Activated T-helper 1 cell treated with anti-CD3 and anti-CD28 coated beads, Interleukin-2, amount 50 U/mL, for 16 hours (primary cell): Measurements from ENCODE around the gene DLGAP1.
"Not testable (repeated sequence)": the region's sequence is repeated elsewhere in the genome, so short reads cannot be mapped to it uniquely, and the experiment has no call there.

ENCODE experiments used
- DNase-seq, 2 donors: peaks; one replicate each; pipeline ENCODE4 v3.0.0-alpha.2; 2020; ENCODE audit warnings: low read depth in 1 of 2, low spot score in 1 of 2

Gene DLGAP1

DNA sequence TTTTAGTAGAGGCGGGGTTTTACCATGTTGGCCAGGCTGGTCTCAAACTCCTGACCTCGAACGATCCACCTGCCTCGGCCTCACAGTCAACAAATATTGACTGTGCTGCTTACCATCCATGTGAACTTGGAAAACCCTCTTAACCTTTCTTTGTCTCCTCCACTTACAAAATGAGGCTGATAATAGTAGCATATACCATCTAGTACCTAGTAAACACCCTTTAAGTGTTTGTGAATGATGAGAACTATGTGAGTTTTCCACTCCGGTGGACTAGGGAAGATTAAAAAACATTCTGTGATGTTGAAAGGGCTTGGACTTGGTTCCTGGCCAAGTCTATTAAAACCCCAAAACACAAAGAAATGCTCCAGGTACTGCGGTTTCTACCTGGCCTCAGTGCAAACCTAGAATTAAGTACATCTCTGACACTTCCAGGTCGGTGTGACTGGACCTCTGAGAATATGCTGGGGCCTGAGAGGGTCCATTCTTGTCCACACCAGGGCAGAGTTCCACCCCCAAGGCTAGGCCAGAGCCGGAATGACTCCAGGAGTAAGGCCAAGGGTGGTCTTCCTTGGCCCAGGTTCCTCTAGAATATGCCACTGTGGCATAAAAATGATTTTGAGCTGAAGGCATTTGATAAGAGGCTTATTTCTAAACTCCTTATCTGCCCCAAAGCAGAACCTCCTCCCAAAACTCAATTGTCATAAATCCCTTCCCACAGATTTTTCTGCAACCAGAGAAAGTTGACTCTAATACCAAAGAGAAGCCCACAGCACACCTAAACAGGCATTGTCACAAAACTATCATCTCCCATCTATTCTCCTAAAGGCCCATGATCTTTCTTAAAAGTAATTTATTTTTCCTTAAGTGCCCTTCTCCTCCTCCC, 787.6 kb downstream of the DLGAP1 start:
- DNase-seq = no peak

DNA sequence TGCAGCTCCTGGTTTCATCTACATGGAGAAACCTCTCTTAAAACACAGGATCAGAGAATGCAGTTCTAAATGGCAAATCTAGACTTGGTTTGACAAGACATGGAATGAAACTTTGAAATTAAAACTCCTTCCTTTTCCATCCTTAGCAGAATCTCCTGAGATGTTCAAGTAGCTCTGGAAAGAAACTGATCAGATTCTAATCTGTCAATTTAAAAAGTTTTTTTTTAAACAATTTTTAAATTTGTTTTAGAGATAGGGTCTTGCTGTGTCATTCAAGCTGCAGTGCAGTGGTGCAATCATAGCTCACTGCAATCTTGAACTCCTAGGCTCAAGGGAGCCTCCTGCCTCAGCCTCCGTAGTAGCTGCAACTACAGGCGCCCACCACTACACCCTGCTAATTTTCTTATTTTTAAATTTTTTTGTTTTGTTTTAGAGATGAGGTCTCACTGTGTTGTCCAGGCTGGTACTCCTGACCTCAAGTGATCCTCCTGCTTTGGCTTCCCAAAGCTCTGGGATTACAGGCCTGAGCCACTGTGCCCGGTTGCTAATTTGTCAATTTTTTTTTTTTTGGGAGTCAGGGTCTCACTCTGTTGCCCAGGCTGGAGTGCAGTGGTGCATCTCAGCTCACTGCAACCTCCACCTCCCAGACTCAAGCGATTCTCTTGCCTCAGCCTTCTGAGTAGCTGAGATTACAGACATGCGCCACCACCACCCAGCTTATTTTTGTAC, 788.4 kb downstream of the DLGAP1 start:
- DNase-seq = no peak

DNA sequence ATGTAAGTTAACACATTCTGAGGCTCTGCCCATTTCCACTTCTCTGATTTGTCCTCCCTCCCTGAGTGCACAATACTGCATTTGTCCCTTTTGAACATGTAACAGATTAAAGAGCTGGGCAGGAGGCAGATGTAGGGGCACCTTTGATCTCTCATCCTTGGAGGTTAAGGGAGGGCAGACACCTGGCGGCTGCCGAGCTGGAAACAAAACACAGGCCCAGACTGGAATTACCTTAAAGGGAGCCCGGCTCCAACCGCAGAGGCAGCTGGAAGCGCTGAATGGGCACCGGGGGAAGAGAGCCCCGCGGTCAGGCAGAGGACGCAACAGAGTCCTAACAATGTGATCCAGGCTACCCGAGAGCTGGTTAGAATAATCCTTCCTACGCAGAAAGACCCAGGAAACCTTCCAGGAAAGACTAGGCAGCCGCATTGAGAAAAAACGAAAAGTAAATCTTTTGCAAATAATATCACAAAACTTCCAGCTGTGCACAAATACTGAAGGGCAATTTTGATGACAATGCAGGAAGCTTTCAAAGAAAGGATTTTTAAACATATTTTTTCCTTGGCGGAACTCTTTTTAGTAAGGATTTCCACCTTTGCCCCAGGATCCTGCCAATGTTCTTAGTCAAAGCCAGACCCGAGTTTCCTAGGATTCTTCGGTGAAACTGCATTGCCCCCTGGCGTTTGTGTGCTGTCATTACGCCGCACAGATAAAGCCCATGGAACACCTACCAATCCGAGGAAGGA, 789.2 kb downstream of the DLGAP1 start:
- DNase-seq = peak; percentile 43 to 56

DNA sequence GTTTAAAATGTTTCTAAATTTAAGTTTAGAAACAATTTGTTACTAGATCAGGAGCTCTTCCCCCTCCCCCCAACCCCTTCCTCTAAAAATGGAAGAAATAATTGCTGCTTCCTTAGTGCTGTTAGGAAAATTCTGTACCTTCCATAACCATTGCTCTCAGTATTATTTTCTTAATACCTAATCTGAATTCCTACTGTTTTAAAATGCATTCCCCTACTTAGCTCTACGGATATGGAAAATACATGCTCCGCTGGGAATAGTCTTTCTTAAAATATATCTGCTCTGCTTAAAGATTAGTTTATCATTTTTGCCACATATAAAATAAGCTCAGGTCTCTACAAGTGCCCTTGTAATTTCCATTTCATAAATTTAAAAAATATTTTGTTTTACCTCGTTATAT, 789.9 kb downstream of the DLGAP1 start:
- no peak for DNase-seq

DNA sequence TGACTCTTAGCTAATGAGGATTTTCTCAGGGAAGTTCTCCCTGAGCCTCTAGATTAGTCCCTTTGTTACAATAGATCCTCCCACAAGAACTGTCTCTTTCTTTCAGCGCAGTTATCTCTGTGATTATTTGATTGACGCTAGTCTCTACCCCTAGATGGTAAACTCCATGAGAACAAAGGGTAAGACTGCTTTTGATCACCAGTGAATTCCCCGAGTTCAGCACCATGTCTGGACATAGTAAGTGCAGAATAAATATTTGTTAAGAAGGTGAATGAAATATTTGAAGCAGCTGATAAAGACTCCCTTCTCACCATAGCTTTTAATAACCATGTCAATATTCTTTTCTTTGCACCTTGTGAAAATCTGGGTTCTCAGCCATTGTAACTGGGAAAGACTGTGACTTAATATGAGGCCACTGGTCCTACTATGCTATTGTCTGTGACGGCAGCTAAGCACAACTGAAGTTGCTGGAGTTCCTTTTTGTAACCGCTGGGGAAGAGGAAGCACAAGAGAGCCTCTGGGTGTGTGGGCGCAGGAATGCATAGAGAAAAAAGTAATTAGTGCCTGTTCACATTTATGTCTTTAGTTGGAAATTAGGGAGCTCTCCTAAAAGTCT, 790.4 kb downstream of the DLGAP1 start:
- DNase-seq = no peak

DNA sequence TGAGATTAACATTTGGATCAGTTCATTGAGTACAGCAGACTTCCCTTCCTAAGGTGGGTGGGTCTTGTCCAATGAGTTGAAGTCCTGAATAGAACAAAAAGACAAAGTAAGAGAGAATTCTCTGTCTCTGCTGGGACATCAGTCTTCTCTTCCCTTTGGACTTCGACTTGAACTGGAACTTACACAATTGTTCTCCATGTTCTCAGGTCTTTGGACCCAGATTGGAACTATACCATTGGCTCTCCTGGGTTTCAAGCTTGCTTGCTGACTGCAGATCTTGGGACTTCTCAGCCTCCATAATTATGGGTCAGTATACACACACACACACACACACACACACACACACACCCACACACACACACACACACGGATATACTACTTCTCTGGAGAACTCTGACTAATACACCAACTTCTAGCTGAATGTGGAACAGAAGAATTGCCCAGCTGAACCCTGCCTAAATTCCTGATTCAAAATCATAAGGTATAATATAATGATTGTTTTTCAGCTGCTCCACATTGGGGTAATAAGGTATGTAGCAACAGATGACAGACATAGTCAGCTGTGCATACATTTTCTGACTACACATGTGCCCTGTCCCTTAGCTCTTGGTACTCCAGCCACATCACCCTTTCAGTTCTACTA, 791.1 kb downstream of the DLGAP1 start:
- DNase-seq = no peak

DNA sequence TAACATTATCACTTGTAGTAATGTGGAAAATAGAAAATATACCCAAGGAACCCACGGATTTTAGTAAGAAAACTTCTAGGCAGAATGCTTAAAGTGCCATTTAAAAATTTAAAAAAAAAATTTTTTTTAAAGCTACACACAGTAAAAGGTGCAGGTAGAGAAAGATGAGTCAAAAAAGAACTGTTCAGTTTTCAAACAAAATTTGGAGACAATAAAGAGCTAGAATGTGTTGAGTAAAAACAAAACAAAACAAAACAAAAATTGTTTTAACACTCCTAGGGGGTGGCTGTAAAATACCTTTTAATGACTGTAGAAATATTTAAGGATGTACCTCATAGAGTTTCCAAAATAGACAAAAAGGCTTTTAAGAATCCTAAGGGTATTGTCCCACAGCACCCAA, 793.1 kb downstream of the DLGAP1 start:
- DNase-seq = no peak

DNA sequence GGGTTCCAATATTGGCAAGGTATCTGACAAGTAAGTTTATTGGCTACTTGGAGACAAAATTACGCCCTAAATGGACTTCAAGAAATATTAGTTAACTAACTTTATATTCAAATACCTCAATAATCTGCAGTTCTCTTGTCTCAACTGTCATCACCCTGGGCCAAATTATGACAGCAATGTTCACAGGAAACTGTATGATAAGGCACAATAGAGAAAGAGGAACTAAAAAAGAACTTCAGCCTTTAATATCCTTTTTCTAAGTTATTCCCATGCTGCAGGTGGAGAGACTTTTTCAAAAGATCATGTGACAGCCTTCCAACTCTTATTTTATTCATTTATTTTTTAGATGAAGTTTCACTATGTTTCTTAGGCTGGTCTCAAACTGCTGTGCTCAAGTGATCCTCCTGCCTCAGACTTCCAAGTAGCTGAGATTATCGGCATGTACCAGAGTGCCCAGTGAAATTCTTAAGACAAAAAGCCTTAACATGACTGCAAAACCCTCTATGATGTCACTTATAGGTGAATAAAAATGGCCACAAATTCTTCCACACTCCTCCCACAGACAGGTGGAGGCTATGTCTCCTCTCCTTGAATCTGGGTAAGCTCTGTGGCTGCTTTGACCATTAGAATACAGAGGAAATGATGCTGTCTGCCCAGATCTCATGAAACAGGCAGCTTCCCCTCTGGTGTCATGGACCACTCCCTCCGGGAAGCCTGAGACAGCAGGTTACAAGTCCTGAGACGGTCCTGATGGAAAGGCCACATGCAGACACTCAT, 794.2 kb downstream of the DLGAP1 start:
- no peak for DNase-seq

DNA sequence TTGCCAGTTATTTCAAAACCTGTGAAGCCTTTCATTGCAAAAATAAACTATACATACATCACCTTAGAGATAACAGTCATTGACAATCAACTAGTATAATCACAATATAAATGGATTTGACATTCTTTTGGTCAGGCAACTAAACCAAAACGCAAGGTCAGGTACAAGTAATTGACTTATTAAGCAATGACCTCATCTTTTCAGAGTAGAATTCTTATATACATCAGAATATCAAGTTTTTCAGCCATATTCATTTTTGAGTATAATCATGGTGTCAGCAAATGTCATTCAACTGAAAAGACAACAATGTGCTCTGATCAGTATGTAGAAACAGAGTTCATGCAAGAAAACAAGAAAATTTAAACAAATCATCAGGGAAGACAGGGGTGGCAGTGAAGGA, 796.6 kb downstream of the DLGAP1 start:
- no peak for DNase-seq

DNA sequence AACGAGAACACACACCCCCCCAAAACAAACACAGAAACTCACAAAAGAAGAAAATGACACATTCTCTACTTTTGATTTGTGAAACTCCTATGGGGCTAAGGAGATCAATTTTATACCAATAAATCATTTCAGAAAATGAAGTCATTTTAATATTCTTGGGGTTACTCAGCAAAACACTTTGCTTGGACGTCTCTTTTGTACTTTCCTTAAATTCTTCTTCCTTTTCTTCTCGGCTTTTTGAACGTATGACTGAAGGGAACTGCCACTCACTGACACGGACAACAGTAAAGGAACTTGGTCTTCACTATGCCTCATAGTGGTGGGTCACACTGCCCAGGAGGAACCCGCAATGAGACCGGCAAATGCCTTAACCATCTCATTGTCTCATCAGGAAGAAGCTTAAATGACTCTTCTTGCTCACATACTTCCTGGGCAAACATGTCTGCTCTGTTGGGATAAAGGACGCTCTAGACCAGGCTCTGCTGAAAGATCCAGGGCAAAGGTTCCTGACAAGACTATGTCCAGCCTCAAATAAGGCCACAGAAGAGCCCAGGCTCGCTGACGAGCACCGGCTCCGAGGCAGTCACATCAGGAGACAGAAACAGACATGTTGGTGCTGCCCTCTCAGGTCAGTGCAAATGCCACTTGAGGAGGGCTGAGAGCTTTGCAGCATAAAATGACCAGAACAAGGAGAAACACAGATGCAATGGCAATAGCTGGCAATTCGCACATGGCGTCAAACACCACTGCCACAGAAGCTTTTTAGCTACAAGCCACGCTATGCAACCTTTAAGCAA, 799.7 kb downstream of the DLGAP1 start:
- DNase-seq = no peak

DNA sequence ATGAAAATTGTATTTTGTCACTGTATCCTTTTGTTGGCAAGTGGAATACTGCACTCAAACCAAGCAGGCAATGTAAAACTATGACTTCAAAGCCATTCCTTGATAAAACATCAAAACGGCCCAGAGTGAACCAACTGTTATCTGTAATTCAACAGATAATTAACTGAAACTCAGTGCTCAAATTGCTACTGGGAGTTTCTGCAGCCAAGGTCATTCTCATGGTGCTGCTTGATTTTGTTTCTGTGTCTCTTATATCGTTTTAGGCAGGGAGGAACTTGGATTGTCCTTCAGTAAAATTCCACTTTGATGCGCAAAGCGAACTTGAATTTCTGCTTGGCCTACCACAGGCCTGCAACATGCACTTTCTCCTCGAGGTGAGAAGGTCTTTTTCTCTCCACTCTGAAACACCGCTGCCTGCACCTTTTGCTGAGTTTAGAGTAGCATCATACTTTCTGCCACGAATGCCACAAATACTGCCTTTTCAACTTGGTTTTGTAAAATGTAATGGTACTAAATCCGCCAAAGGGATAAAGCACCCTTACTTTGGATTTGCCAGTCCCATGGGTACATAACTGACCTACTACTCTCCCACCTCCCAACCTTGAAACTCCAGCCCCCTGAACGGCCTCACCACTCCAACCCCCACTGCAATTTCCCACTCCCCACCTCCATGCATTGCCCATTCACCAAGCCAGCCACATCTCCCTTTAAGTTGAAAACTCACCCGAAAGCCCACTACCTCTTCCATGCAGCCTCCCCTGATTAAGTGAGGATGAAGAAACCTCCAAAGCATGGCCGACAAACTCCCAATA, 800.5 kb downstream of the DLGAP1 start:
- DNase-seq = no peak

DNA sequence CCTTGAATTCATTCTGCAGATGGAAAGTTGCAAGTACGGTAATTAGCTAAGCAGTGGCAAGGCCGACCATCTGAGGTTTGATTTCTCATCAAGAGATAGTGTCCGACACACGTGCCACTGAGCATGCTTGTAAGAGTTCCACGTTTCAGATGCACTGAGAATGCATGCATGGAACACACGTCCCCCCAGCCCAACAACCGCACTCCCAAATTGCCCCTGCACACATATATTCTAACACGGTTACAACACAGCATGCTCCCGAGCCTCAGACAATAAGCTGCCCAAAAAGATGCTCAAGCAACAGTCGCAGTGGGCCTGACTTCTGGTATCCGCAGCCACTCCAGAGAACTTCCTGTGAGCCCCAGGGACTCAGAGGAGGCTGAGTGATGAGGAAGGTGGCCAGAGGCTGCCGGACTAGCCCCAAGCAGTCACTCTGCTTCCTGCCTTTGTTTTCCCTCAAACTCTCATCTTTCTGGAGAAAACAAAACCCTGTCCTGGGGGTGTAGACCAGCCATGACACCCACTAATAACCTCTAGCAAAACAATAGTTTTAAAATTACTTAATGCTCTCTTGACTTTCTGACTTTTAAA, 801.2 kb downstream of the DLGAP1 start:
- DNase-seq = no peak

DNA sequence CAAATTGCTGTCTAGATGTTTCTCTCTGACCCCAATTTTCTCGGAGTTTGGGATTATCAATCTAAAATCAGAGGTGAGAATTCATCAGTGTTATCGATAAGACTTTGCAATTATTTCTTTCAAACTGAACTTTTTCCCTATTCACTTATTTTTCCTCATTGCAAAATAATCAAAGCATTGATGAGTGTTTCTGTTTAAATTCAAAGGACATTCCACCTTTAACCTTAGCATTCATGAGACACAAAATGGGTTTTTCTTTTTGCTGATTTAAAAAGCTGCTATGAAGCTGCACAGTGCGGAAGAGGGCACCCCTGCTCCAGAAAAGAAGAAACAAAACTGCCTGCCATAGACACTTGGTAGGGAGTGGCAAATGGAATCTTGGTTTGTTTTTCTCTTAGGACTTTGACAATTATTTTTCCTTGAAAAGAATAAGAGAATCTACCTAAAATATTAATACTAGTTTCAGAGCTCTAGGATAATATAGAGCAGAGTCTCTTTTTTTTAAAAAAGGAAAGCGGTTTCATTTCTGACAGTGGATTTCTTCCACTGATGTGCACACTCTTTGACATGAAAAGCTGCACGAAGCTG, 801.8 kb downstream of the DLGAP1 start:
- DNase-seq = no peak

DNA sequence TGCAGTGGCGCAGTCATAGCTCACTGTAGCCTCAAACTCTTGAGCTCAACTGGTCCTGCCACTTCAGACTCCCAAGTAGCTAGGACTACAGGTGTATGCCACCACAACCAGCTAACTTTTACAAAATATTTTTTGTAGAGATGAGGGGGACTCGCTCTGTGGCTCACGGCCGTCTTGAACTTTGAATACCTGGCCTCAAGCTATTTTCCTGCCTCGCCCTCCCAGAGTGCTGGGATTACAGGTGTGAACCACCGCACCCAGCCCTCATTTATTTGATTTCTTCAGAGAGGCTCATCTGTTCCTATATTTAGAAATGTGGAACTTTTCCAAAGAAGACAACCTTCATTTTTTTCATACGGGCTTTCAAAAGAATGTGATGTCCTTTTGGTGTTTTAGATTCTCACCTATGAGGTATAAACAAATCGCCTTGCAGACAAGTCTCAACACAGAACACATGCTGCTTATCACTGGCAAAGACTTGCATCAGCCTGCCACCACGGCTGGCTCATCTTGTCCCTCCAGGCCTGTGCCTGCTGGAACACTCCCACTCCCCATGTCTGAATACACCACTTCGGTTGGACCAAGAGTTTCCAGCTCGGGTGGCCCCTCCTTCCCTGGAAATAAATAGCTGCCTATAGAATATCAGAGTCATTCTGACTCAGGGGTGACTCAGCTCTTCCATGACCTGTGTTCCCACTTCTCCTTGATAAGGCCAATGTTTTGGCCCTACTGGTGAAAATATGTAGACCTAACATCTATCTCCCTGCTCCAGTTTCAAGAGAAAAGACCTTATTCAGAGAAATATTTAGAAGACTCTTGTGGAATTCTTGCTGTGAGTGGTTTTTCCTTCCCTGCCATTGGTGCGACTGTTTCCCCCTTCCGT, 802.5 kb downstream of the DLGAP1 start:
- peak in 1 of 2 donors; percentile 24 for DNase-seq

DNA sequence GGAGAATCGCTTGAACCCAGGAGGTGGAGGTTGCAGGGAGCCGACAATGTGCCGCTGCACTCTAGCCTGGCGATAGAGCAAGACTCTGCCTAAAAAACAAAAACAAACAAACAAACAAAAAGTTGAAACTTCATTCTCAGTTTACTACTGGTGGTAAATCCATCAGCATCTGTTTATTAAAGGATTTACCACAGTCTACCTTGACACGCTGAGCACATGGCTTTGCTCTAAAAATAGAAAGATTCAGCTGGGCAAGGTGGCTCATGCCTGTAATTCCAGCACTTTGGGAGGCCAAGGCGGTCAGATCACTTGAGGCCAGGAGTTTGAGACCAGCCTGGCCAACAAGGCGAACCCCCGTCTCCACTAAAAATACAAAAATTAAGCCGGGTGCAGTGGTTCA, 803.8 kb downstream of the DLGAP1 start:
- no peak for DNase-seq

DNA sequence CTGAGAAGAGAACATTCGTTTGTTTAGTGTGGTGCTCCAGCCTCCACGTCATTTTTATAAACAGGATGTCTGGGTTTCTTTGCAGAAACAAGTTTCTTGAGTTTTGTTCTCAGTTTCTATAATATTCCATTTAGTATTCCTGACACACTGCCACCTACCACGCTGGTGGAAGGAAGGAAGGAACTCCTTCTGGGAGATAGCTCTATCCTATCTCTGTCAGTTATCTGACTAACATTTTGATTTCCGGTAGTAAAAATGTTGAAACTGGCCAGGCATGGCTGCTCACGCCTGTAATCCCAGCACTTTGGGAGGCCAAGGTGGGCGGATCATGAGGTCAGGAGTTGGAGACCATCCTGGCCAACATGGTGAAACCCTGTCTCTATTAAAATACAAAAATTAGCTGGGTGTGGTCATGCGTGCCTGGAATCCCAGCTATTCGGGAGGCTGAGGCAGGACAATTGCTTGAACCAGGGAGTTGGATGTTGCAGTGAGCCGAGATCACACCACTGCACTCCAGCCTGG, 804.5 kb downstream of the DLGAP1 start:
- not testable (repeated sequence) for DNase-seq
